HepG2 (cell line): ENCODE measurements around the gene PIEZO1. TPM values are rescaled to one million over a fixed set of nuclear protein-coding genes. Genes with fewer than 3 reads are reported as not detected.

Source experiments
- EEA1 ChIP-seq: sonication (generic); formaldehyde crosslinking; IDR thresholded peaks from 2 replicates; pipeline ENCODE4 v1.5.1; 2020; ENCODE audit warnings: mild to moderate bottlenecking, missing genetic modification reagents, borderline replicate concordance
- NR2F6 ChIP-seq, 2 experiments: IDR thresholded peaks; 2 replicates each; pipeline ENCODE4 v1.6.1; 2016; ENCODE audit warnings: antibody characterized with exemption in 1 of 2, mild to moderate bottlenecking in 1 of 2
- ZFP37 ChIP-seq: sonication (generic); formaldehyde crosslinking; IDR thresholded peaks from 2 replicates; pipeline ENCODE4 v1.4.0; 2020; ENCODE audit warnings: missing genetic modification reagents, borderline replicate concordance
- ZNF891 ChIP-seq: sonication (generic); formaldehyde crosslinking; IDR thresholded peaks from 2 replicates; pipeline ENCODE4 v1.5.0; 2020; ENCODE audit warnings: mild to moderate bottlenecking, missing genetic modification reagents
- polyA plus RNA-seq, 8 experiments: library from polyadenylated mRNA; depleted of rRNA in 3 of 8; stranded (reverse) in 7 of 8; unstranded in 1 of 8; fragments of >200 nt; fragmentation: Illumina TruSeq in 4 of 8; extraction: Trizol in 4 of 8; gene quantifications; 2 replicates each; pipeline versions ENCODE4 v1.2.1 to v1.2.3, GENCODE V29; 2011 to 2016; ENCODE audit warnings: low read depth in 4 of 8, missing spikeins in 1 of 8, mixed read lengths in 1 of 8; ENCODE audit not compliant: insufficient read depth in 1 of 8
- total RNA-seq, 5 experiments: library from RNA; depleted of rRNA; stranded (reverse); fragments of >200 nt; fragmentation: Illumina TruSeq; extraction: Trizol; gene quantifications; 2 replicates each; pipeline ENCODE4 v1.2.3, GENCODE V29; 2016; ENCODE audit warnings: low read depth in 1 of 5
- TF ChIP-seq, protein P1 (sequence below): sonication (generic); formaldehyde crosslinking; IDR thresholded peaks from 2 replicates; pipeline ENCODE4 v1.5.0; 2020; ENCODE audit warnings: mild to moderate bottlenecking, missing genetic modification reagents, borderline replicate concordance
- TF ChIP-seq, protein P2 (sequence below): sonication (generic); formaldehyde crosslinking; conservative IDR thresholded peaks from 2 replicates; pipeline ENCODE4 v1.8.0; 2022; ENCODE audit warnings: mild to moderate bottlenecking, moderate library complexity, missing genetic modification reagents
- TF ChIP-seq, protein P3 (sequence below), 2 experiments: IDR thresholded peaks; 2 replicates each; pipeline ENCODE4 v1.6.1; 2011 to 2012; ENCODE audit warnings: low read length in 2 of 2, borderline replicate concordance in 1 of 2, low read depth in 1 of 2, mild to moderate bottlenecking in 1 of 2, moderate library complexity in 1 of 2
- TF ChIP-seq, protein P4 (sequence below): sonication (generic); formaldehyde crosslinking; IDR thresholded peaks from 2 replicates; pipeline ENCODE4 v1.4.0; 2020; ENCODE audit warnings: missing genetic modification reagents
- TF ChIP-seq, protein P5 (sequence below): IDR thresholded peaks from 2 replicates; pipeline ENCODE4 v1.6.1; 2018; ENCODE audit warnings: missing genetic modification reagents

Gene PIEZO1
- total and polyA plus RNA-seq, 2 of the 13 experiments (the other 11 are each of a cell fraction or from before 2014, with no cell fraction given) = 67.9 to 85.0 TPM

DNA sequence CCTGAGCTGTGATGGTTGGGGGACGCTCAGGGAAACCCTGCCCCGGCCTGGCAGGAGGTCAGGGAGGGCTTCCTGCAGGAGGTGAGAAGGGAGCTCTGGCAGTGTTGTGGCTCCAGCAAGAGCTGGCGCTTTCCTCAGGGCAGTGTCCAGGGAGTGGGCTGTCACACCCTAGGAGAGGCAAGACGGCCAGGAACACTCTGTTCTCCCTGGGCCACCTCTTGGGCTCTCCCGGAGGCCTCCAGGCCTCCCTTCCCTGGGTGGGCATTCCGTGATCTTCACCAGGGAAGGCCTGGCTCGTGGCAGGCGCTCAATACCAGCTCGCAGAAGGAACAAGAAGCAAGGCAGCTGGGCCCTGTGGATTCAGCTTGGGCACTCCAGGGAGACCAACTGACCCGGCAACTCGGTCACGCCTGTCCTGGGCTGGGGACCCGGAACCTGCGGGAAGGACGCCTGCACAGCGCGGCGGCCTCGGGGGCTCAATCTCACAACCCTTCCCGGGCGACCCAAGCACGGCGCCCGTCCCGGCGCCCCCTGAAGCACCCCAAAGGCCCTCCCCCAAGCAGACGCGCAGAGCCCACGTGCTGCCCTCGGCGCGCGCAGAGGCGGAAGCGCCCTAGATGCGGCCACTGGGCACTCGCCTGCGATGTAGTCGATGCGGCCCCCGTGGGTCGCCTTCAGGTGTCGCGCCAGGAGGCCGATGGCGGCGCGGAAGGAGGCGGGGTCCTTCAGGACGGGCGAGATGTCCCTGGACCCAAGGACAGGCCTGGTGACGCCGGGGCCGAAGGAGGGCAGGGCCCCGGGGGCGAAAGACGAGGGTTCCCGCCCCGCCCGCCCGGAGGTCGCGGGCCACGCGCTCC is 26.1 kb upstream of the PIEZO1 start (continued):
- TF ChIP-seq, protein P1, sequence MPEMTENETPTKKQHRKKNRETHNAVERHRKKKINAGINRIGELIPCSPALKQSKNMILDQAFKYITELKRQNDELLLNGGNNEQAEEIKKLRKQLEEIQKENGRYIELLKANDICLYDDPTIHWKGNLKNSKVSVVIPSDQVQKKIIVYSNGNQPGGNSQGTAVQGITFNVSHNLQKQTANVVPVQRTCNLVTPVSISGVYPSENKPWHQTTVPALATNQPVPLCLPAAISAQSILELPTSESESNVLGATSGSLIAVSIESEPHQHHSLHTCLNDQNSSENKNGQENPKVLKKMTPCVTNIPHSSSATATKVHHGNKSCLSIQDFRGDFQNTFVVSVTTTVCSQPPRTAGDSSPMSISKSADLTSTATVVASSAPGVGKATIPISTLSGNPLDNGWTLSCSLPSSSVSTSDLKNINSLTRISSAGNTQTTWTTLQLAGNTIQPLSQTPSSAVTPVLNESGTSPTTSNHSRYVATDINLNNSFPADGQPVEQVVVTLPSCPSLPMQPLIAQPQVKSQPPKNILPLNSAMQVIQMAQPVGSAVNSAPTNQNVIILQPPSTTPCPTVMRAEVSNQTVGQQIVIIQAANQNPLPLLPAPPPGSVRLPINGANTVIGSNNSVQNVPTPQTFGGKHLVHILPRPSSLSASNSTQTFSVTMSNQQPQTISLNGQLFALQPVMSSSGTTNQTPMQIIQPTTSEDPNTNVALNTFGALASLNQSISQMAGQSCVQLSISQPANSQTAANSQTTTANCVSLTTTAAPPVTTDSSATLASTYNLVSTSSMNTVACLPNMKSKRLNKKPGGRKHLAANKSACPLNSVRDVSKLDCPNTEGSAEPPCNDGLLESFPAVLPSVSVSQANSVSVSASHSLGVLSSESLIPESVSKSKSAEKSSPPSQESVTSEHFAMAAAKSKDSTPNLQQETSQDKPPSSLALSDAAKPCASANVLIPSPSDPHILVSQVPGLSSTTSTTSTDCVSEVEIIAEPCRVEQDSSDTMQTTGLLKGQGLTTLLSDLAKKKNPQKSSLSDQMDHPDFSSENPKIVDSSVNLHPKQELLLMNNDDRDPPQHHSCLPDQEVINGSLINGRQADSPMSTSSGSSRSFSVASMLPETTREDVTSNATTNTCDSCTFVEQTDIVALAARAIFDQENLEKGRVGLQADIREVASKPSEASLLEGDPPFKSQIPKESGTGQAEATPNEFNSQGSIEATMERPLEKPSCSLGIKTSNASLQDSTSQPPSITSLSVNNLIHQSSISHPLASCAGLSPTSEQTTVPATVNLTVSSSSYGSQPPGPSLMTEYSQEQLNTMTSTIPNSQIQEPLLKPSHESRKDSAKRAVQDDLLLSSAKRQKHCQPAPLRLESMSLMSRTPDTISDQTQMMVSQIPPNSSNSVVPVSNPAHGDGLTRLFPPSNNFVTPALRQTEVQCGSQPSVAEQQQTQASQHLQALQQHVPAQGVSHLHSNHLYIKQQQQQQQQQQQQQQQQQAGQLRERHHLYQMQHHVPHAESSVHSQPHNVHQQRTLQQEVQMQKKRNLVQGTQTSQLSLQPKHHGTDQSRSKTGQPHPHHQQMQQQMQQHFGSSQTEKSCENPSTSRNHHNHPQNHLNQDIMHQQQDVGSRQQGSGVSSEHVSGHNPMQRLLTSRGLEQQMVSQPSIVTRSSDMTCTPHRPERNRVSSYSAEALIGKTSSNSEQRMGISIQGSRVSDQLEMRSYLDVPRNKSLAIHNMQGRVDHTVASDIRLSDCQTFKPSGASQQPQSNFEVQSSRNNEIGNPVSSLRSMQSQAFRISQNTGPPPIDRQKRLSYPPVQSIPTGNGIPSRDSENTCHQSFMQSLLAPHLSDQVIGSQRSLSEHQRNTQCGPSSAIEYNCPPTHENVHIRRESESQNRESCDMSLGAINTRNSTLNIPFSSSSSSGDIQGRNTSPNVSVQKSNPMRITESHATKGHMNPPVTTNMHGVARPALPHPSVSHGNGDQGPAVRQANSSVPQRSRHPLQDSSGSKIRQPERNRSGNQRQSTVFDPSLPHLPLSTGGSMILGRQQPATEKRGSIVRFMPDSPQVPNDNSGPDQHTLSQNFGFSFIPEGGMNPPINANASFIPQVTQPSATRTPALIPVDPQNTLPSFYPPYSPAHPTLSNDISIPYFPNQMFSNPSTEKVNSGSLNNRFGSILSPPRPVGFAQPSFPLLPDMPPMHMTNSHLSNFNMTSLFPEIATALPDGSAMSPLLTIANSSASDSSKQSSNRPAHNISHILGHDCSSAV = peak; percentile 79; the same call in 1 of the 2 replicates
- TF ChIP-seq, protein P2, sequence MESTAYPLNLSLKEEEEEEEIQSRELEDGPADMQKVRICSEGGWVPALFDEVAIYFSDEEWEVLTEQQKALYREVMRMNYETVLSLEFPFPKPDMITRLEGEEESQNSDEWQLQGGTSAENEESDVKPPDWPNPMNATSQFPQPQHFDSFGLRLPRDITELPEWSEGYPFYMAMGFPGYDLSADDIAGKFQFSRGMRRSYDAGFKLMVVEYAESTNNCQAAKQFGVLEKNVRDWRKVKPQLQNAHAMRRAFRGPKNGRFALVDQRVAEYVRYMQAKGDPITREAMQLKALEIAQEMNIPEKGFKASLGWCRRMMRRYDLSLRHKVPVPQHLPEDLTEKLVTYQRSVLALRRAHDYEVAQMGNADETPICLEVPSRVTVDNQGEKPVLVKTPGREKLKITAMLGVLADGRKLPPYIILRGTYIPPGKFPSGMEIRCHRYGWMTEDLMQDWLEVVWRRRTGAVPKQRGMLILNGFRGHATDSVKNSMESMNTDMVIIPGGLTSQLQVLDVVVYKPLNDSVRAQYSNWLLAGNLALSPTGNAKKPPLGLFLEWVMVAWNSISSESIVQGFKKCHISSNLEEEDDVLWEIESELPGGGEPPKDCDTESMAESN (CRISPR knock-in tag) = no peak
- TF ChIP-seq, protein P3, sequence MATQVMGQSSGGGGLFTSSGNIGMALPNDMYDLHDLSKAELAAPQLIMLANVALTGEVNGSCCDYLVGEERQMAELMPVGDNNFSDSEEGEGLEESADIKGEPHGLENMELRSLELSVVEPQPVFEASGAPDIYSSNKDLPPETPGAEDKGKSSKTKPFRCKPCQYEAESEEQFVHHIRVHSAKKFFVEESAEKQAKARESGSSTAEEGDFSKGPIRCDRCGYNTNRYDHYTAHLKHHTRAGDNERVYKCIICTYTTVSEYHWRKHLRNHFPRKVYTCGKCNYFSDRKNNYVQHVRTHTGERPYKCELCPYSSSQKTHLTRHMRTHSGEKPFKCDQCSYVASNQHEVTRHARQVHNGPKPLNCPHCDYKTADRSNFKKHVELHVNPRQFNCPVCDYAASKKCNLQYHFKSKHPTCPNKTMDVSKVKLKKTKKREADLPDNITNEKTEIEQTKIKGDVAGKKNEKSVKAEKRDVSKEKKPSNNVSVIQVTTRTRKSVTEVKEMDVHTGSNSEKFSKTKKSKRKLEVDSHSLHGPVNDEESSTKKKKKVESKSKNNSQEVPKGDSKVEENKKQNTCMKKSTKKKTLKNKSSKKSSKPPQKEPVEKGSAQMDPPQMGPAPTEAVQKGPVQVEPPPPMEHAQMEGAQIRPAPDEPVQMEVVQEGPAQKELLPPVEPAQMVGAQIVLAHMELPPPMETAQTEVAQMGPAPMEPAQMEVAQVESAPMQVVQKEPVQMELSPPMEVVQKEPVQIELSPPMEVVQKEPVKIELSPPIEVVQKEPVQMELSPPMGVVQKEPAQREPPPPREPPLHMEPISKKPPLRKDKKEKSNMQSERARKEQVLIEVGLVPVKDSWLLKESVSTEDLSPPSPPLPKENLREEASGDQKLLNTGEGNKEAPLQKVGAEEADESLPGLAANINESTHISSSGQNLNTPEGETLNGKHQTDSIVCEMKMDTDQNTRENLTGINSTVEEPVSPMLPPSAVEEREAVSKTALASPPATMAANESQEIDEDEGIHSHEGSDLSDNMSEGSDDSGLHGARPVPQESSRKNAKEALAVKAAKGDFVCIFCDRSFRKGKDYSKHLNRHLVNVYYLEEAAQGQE (IDR thresholded peaks at IDR 0.05; ENCODE audit: borderline replicate concordance in 1 of 2, low read depth in 1 of 2, low read length in 2 of 2) = no peak
- TF ChIP-seq ZFP37 (0 out of 2 replicates have a peak, but pooled peaks have one; percentile 63), NR2F6 (IDR thresholded peaks at IDR 0.05) (no peak), NR2F6 (CRISPR knock-in tag; IDR thresholded peaks at IDR 0.05) (no peak), EEA1 (CRISPR knock-in tag) (peak; percentile 97; the same call in 1 of the 2 replicates), ZNF891 (CRISPR knock-in tag) (no peak; the same call in 1 of the 2 replicates)
- TF ChIP-seq, protein P4, sequence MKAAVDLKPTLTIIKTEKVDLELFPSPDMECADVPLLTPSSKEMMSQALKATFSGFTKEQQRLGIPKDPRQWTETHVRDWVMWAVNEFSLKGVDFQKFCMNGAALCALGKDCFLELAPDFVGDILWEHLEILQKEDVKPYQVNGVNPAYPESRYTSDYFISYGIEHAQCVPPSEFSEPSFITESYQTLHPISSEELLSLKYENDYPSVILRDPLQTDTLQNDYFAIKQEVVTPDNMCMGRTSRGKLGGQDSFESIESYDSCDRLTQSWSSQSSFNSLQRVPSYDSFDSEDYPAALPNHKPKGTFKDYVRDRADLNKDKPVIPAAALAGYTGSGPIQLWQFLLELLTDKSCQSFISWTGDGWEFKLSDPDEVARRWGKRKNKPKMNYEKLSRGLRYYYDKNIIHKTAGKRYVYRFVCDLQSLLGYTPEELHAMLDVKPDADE = no peak
- TF ChIP-seq, protein P5, sequence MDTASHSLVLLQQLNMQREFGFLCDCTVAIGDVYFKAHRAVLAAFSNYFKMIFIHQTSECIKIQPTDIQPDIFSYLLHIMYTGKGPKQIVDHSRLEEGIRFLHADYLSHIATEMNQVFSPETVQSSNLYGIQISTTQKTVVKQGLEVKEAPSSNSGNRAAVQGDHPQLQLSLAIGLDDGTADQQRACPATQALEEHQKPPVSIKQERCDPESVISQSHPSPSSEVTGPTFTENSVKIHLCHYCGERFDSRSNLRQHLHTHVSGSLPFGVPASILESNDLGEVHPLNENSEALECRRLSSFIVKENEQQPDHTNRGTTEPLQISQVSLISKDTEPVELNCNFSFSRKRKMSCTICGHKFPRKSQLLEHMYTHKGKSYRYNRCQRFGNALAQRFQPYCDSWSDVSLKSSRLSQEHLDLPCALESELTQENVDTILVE (CRISPR knock-in tag) = peak; percentile 79
